OCI-LY3 (cell line): ENCODE data around the gene NSDHL.
"Not testable (repeated sequence)": the region's sequence is repeated elsewhere in the genome, so short reads cannot be mapped to it uniquely, and the experiment has no call there.

Source experiments
- H2AFZ ChIP-seq: fragments of 200-600, 300-600 bp; shearing (Covaris generic); 2 replicates; pipeline ENCODE4 v1.6.0; 2014; ENCODE audit warnings: antibody characterized with exemption, low read depth, low read length
- H3K27ac ChIP-seq: fragments of 200-600, 300-600 bp; sonication (generic); 2 replicates; pipeline ENCODE4 v1.5.1; 2014; ENCODE audit warnings: mild to moderate bottlenecking, low read length, moderate library complexity, mixed read lengths
- H3K27me3 ChIP-seq: fragments of 200-600, 300-600 bp; sonication (generic); 2 replicates; pipeline ENCODE4 v1.6.1; 2014; ENCODE audit warnings: low read depth, low read length, mixed read lengths
- H3K36me3 ChIP-seq: fragments of 200-600, 300-600 bp; sonication (generic); replicated peaks from 2 replicates; pipeline ENCODE3; 2014; ENCODE audit warnings: low read depth, low read length, mixed read lengths
- H3K4me1 ChIP-seq: fragments of 300-600, 200-600 bp; sonication (generic); 2 replicates; pipeline ENCODE4 v1.6.1; 2014; ENCODE audit warnings: low read length, mixed read lengths
- H3K4me2 ChIP-seq: fragments of 200-600, 300-600 bp; sonication (generic); 2 replicates; pipeline ENCODE4 v1.6.1; 2014; ENCODE audit warnings: low read length, mixed read lengths
- H3K4me3 ChIP-seq: fragments of 300-600, 200-600 bp; sonication (generic); 2 replicates; pipeline ENCODE4 v1.5.1; 2014; ENCODE audit warnings: antibody characterized with exemption, mild to moderate bottlenecking, low read length, moderate library complexity
- H3K79me2 ChIP-seq: fragments of 300-600, 200-600 bp; shearing (Covaris generic); 2 replicates; pipeline ENCODE4 v1.6.1; 2014; ENCODE audit warnings: mild to moderate bottlenecking, low read length, mixed read lengths
- H3K9ac ChIP-seq: fragments of 300-600, 200-600 bp; shearing (Covaris generic); 2 replicates; pipeline ENCODE4 v1.6.0; 2014; ENCODE audit warnings: mild to moderate bottlenecking, low read length, moderate library complexity
- H3K9me3 ChIP-seq: fragments of 200-600, 300-600 bp; shearing (Covaris generic); 2 replicates; pipeline ENCODE4 v1.6.1; 2014; ENCODE audit warnings: low read length, mixed read lengths; ENCODE audit not compliant: insufficient read depth
- H4K20me1 ChIP-seq: fragments of 200-600, 300-600 bp; sonication (generic); 2 replicates; pipeline ENCODE4 v1.6.1; 2016; ENCODE audit warnings: low read length, mixed read lengths; ENCODE audit not compliant: insufficient read depth
- EZH2phosphoT487 ChIP-seq: fragments of 200-600 bp; shearing (Covaris generic); IDR thresholded peaks from 2 replicates; pipeline ENCODE4 v1.6.1; 2018; ENCODE audit warnings: antibody characterized with exemption, mixed run types, low read depth
- TF ChIP-seq, protein P1 (sequence below): fragments of 200-600, 300-600 bp; sonication (generic); IDR thresholded peaks from 2 replicates; pipeline ENCODE4 v1.5.1; 2014; ENCODE audit warnings: antibody characterized with exemption, low read length, low read depth

NSDHL gene

DNA sequence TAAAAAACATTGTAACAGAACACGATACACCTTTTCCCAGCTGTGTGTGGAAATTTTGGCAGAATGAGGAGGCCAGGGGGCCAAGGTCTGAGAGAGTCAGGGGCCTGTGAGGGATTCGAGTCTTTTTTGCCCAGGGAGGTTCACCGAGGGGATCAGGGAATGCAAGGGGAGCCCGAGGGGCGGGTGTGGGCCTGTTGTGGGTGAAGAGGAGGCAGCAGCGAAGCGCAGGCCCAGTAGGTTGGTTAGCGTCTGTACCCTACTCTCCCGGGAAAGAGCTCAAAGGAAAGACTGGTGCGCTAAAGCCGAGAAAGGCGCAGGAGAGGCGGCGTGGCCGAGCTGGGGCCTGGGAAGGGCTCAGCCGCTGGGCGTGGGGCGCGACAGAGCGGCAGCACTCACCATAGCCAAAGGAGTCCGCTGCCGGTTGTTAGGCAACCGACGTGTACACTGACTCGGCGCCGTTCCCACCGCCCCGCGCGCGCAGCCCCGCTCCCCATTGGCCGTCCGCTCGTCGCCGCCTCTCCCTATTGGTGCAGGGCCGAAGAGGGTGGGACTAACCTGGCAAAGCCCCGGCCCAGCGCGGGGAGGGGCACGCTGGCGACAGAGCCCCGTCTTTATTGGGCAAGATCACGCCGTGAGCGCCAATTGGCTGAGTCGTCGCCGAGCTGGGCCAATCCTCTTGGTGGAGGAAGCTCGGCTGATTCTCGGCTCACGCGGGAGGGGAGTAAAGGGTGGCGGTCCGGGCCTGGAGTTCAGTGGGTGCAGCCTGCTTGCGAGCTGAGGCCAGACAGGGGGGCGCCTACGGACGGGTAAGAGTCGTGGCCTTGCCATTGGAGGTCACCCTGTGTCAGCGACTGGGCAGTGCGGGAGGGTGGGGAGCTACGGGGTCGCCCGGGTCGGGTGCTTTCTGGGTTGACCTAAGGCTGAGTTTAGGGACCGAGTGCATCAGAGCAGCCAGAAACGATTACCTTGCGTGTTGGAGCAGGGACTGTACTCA, at the start of gene NSDHL, which contains the start of gene CETN2:
Gene NSDHL, plus strand, starts transcription at position 752 of the 994 bp plus-strand sequence. CDS start 15,262 bp downstream, outside the sequence.
Gene CETN2, minus strand, starts transcription at position 446 of the 994 bp plus-strand sequence. Its CDS starts 47 bp downstream, at position 399.
- Histone ChIP-seq H2AFZ (no peak within 1 kb of the TSS), H3K27me3 (no peaks in the 10 kb centered on the region), H3K36me3 (peaks cover 10% of the 10 kb centered on the region), H3K4me2 (peak within 1 kb of the TSS; percentile 87), H3K27ac (peak within 1 kb of the TSS; percentile 24), H3K4me1 (peaks cover 11% of the 10 kb centered on the region), H4K20me1 (no peaks in the 10 kb centered on the region), H3K79me2 (peaks cover 42% of the 10 kb centered on the region), H3K9me3 (no peaks in the 10 kb centered on the region), H3K4me3 (peak within 1 kb of the TSS; percentile 97), H3K9ac (peak within 1 kb of the TSS; percentile 81)
- no peak for TF ChIP-seq EZH2phosphoT487
- TF ChIP-seq, protein P1, sequence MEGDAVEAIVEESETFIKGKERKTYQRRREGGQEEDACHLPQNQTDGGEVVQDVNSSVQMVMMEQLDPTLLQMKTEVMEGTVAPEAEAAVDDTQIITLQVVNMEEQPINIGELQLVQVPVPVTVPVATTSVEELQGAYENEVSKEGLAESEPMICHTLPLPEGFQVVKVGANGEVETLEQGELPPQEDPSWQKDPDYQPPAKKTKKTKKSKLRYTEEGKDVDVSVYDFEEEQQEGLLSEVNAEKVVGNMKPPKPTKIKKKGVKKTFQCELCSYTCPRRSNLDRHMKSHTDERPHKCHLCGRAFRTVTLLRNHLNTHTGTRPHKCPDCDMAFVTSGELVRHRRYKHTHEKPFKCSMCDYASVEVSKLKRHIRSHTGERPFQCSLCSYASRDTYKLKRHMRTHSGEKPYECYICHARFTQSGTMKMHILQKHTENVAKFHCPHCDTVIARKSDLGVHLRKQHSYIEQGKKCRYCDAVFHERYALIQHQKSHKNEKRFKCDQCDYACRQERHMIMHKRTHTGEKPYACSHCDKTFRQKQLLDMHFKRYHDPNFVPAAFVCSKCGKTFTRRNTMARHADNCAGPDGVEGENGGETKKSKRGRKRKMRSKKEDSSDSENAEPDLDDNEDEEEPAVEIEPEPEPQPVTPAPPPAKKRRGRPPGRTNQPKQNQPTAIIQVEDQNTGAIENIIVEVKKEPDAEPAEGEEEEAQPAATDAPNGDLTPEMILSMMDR = no peak

GRCh38 chrX:152787062-152787461, 43.8 kb upstream of the NSDHL start:
- not testable (repeated sequence) for H2AFZ ChIP-seq, H4K20me1 ChIP-seq, H3K9ac ChIP-seq, H3K4me1 ChIP-seq, H3K27me3 ChIP-seq, H3K9me3 ChIP-seq, H3K4me2 ChIP-seq, H3K4me3 ChIP-seq, H3K27ac ChIP-seq, H3K36me3 ChIP-seq, H3K79me2 ChIP-seq

DNA sequence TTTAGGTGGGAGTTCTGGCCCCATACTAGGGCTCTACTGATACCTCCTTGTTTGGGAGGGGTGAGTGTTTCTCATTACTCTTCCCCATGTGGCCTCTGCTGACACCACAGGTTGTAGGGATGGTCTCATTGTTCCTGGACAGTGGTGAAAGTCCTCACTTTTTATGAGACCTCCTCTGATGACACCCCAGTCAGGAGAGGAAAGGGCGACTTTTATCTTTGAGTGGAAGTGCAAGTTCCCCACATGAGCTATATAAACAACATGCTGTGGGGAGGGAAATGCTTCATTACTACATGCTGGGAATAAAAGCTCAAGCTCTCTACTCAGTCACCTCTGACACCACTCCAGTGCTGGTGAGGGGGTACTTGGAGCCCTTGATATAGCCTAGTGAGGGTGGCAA, 31.9 kb upstream of the NSDHL start:
- Histone ChIP-seq H3K9ac (no peak overlapping the region), H3K36me3 (no peaks in the 10 kb centered on the region), H3K27me3 (no peaks in the 10 kb centered on the region), H3K9me3 (no peaks in the 10 kb centered on the region), H3K4me2 (no peak overlapping the region), H3K4me1 (no peaks in the 10 kb centered on the region), H3K4me3 (no peak overlapping the region), H4K20me1 (no peaks in the 10 kb centered on the region), H3K27ac (no peak overlapping the region), H2AFZ (no peak overlapping the region), H3K79me2 (no peaks in the 10 kb centered on the region)
- TF ChIP-seq, protein P1 = no peak
- no peak for TF ChIP-seq EZH2phosphoT487

- Histone ChIP-seq H3K9me3 (no peaks in the 10 kb centered on the region), H3K9ac (no peak overlapping the region), H2AFZ (no peak overlapping the region), H3K4me1 (no peaks in the 10 kb centered on the region), H3K79me2 (no peaks in the 10 kb centered on the region), H3K27me3 (no peaks in the 10 kb centered on the region), H4K20me1 (no peaks in the 10 kb centered on the region), H3K27ac (no peak overlapping the region), H3K36me3 (no peaks in the 10 kb centered on the region), H3K4me3 (no peak overlapping the region), H3K4me2 (no peak overlapping the region)
- TF ChIP-seq, protein P1 = no peak
- no peak for TF ChIP-seq EZH2phosphoT487
These were observed 24.8 kb upstream of the NSDHL start for GRCh38 chrX:152806035-152806434.
